ENCODE measurements around the gene LBP.

LBP gene

DNA sequence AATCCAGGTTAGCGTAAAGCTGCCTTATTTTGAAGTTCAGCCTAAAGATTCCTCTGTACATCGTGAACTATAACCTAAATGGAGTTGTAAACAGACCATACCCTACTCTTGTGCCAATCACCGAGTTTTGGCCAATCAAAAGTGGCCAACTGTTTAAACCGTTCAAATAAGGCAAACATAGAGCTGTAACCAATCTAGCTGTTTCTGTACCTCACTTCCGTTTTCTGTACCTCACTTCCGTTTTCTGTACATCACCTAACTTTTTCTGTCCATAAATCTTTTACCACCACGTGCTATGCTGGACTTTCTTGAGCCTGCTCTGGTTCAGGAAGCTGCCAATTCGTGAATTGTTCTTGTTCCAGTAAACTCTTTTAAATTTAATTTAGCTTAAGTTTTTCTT is 39.7 kb downstream of the LBP start:
- H3K4me2 ChIP-seq (ENCODE audit: low read depth, low read length, poor library complexity, severe bottlenecking), result no peak overlapping the region
- H3F3A ChIP-seq (ENCODE audit: insufficient read depth), result no peaks in the 10 kb centered on the region
- no peaks in the 10 kb centered on the region for H3K36me3 ChIP-seq (ENCODE audit: low read length)
- 0 out of 2 replicates have a peak, but pooled peaks cover 5% of the 10 kb centered on the region for H3K9me3 ChIP-seq (ENCODE audit: insufficient read depth, low read length)
- H3K27ac ChIP-seq (ENCODE audit: low read depth, low read length), result no peak overlapping the region
- no peak overlapping the region for H3K9ac ChIP-seq (ENCODE audit: low read length)
- H3K79me2 ChIP-seq (ENCODE audit: insufficient read depth, low read length), result no peaks in the 10 kb centered on the region
- H3K9me2 ChIP-seq (replicated peaks; ENCODE audit: insufficient read depth, low read length), result no peaks in the 10 kb centered on the region
- H3K4me3 ChIP-seq (ENCODE audit: insufficient read depth, low read length, poor library complexity, severe bottlenecking), result no peak overlapping the region
- H4K20me1 ChIP-seq (ENCODE audit: low read depth, low read length), result no peaks in the 10 kb centered on the region
- H3K27me3 ChIP-seq (ENCODE audit: low read length), result no peaks in the 10 kb centered on the region
- no peak for TF ChIP-seq EZH2phosphoT487 (conservative IDR thresholded peaks at IDR 0.05; ENCODE audit: low read length)
- TF ChIP-seq, protein P1, sequence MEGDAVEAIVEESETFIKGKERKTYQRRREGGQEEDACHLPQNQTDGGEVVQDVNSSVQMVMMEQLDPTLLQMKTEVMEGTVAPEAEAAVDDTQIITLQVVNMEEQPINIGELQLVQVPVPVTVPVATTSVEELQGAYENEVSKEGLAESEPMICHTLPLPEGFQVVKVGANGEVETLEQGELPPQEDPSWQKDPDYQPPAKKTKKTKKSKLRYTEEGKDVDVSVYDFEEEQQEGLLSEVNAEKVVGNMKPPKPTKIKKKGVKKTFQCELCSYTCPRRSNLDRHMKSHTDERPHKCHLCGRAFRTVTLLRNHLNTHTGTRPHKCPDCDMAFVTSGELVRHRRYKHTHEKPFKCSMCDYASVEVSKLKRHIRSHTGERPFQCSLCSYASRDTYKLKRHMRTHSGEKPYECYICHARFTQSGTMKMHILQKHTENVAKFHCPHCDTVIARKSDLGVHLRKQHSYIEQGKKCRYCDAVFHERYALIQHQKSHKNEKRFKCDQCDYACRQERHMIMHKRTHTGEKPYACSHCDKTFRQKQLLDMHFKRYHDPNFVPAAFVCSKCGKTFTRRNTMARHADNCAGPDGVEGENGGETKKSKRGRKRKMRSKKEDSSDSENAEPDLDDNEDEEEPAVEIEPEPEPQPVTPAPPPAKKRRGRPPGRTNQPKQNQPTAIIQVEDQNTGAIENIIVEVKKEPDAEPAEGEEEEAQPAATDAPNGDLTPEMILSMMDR (IDR thresholded peaks at IDR 0.05; ENCODE audit: insufficient read depth, low read length, poor library complexity, severe bottlenecking), result no peak
- no peak overlapping the region for H2AFZ ChIP-seq (ENCODE audit: low read depth, low read length, severe bottlenecking)

DNA sequence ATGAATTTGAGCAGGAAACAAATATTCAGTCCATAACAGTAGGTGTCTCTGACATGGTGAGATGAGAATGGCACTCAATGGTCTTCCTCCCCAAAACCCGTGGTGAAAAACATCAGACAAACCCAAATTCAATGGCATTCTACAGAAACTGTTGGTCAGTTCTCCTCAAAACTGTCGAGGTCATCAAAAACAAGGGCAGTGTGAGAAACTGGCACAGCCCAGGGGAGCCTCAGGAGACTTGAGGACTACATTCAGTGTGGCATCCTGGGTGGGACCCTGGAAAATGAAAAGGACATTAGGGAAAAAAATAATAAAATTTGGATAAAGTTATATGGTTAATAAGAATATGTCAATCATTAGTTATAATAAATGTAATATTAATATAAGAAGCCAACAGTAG is 40.6 kb downstream of the LBP start:
- H3K27me3 ChIP-seq (ENCODE audit: low read length), result no peaks in the 10 kb centered on the region
- no peak overlapping the region for H3K4me3 ChIP-seq (ENCODE audit: insufficient read depth, low read length, poor library complexity, severe bottlenecking)
- H3F3A ChIP-seq (ENCODE audit: insufficient read depth), result no peaks in the 10 kb centered on the region
- H3K4me2 ChIP-seq (ENCODE audit: low read depth, low read length, poor library complexity, severe bottlenecking), result no peak overlapping the region
- H2AFZ ChIP-seq (ENCODE audit: low read depth, low read length, severe bottlenecking), result no peak overlapping the region
- 0 out of 2 replicates have a peak, but pooled peaks cover 5% of the 10 kb centered on the region for H3K9me3 ChIP-seq (ENCODE audit: insufficient read depth, low read length)
- H3K79me2 ChIP-seq (ENCODE audit: insufficient read depth, low read length), result no peaks in the 10 kb centered on the region
- H3K9ac ChIP-seq (ENCODE audit: low read length), result no peak overlapping the region
- H4K20me1 ChIP-seq (ENCODE audit: low read depth, low read length), result no peaks in the 10 kb centered on the region
- TF ChIP-seq, protein P1 (IDR thresholded peaks at IDR 0.05; ENCODE audit: insufficient read depth, low read length, poor library complexity, severe bottlenecking), result no peak
- TF ChIP-seq EZH2phosphoT487 (conservative IDR thresholded peaks at IDR 0.05; ENCODE audit: low read length), result no peak
- no peak overlapping the region for H3K27ac ChIP-seq (ENCODE audit: low read depth, low read length)
- H3K9me2 ChIP-seq (replicated peaks; ENCODE audit: insufficient read depth, low read length), result no peaks in the 10 kb centered on the region
- no peaks in the 10 kb centered on the region for H3K36me3 ChIP-seq (ENCODE audit: low read length)

GRCh38 chr20:38387953-38388352 is 41.7 kb downstream of the LBP start:
- no peak for TF ChIP-seq EZH2phosphoT487 (conservative IDR thresholded peaks at IDR 0.05; ENCODE audit: low read length)
- TF ChIP-seq, protein P1 (IDR thresholded peaks at IDR 0.05; ENCODE audit: insufficient read depth, low read length, poor library complexity, severe bottlenecking), result no peak
- Histone ChIP-seq H3K27ac (ENCODE audit: low read depth, low read length) (no peak overlapping the region), H3K9ac (ENCODE audit: low read length) (no peak overlapping the region), H4K20me1 (ENCODE audit: low read depth, low read length) (no peaks in the 10 kb centered on the region), H3K9me3 (ENCODE audit: insufficient read depth, low read length) (0 out of 2 replicates have a peak, but pooled peaks cover 5% of the 10 kb centered on the region), H3K27me3 (ENCODE audit: low read length) (no peaks in the 10 kb centered on the region), H3K36me3 (ENCODE audit: low read length) (no peaks in the 10 kb centered on the region), H3K4me2 (ENCODE audit: low read depth, low read length, poor library complexity, severe bottlenecking) (no peak overlapping the region), H3K4me3 (ENCODE audit: insufficient read depth, low read length, poor library complexity, severe bottlenecking) (no peak overlapping the region), H3K9me2 (replicated peaks; ENCODE audit: insufficient read depth, low read length) (no peaks in the 10 kb centered on the region), H3F3A (ENCODE audit: insufficient read depth) (no peaks in the 10 kb centered on the region), H2AFZ (ENCODE audit: low read depth, low read length, severe bottlenecking) (no peak overlapping the region), H3K79me2 (ENCODE audit: insufficient read depth, low read length) (no peaks in the 10 kb centered on the region)
